ENCODE data around the gene MAGI2. TPM values are rescaled to one million over a fixed set of nuclear protein-coding genes. Genes with fewer than 3 reads are reported as not detected.

Gene MAGI2
- total RNA-seq, 1 experiment from 2014 or later: 14.3 TPM

DNA sequence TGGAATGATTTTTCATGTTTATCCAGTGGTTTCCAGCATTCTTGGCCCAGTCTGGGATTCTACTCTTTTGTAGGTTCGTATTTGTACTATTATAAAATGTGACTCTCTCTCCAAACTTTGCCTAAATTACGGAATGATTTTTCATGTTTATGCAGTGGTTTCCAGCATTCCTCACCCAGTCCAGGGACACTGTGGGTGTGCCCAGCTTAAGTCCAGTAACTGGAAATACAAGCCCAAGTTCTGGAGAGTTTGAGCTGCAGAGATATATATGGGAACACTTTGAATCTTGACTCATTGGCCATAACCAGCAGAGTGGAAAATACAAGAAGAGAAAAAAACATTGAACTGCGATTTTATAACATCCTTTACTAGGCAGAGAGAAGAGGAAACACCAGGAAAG lies 5.9 kb upstream of the MAGI2 start:
- H3K27ac Mint-ChIP-seq: no peak overlapping the region
- no peak overlapping the region for H3K9ac ChIP-seq (ENCODE audit: extremely low read depth, insufficient read length, low read length)
- H4K91ac ChIP-seq (ENCODE audit: insufficient read length, low read depth, low read length): no peak overlapping the region
- H3K36me3 Mint-ChIP-seq (ENCODE audit: insufficient read depth in 1 of 3, low read depth in 3 of 3): no peaks in the 10 kb centered on the region
- H3K27ac ChIP-seq (ENCODE audit: insufficient read length, low read depth, low read length): no peak overlapping the region
- H2BK120ac ChIP-seq (ENCODE audit: low read depth, low read length, poor library complexity, severe bottlenecking): no peak overlapping the region
- no peak overlapping the region for H2BK15ac ChIP-seq (ENCODE audit: low read depth, low read length)
- H2BK12ac ChIP-seq (ENCODE audit: insufficient read length, low read depth, low read length): no peak overlapping the region
- peaks cover 11% of the 10 kb centered on the region; the same call in 1 of the 2 replicates for H3K27me3 ChIP-seq (ENCODE audit: insufficient read depth, low read length)
- no peak overlapping the region for H3K14ac ChIP-seq (ENCODE audit: insufficient read depth, low read length)
- H2AK5ac ChIP-seq (ENCODE audit: insufficient read length, low read length): no peak overlapping the region
- H4K20me1 ChIP-seq (ENCODE audit: control insufficient read depth, insufficient read depth, insufficient read length): no peaks in the 10 kb centered on the region
- no peaks in the 10 kb centered on the region for H3K79me1 ChIP-seq (ENCODE audit: insufficient read depth, low read depth, low read length, poor library complexity, severe bottlenecking)
- no peak overlapping the region for H2BK5ac ChIP-seq (ENCODE audit: insufficient read length, low read length)
- H3K4me1 Mint-ChIP-seq: peaks cover 0 to 6% of the 10 kb centered on the region in 2 experiments; a peak in 3 of 4 replicates
- no peaks in the 10 kb centered on the region for H3K9me3 ChIP-seq (ENCODE audit: control insufficient read depth, low read depth, low read length)
- no peak overlapping the region for H3K4me2 ChIP-seq (ENCODE audit: insufficient read depth, insufficient read length, low read length)
- no peak overlapping the region for H3K23ac ChIP-seq (ENCODE audit: insufficient read length, low read depth, low read length)
- H3K9me3 Mint-ChIP-seq: no peaks in the 10 kb centered on the region
- no peaks in the 10 kb centered on the region for H3K4me1 ChIP-seq (ENCODE audit: insufficient read depth, low read length)
- H2BK20ac ChIP-seq (ENCODE audit: low read depth, low read length, poor library complexity, severe bottlenecking): no peak overlapping the region
- H3K18ac ChIP-seq (ENCODE audit: insufficient read length, low read depth, low read length): no peak overlapping the region
- no peak overlapping the region for H3K4ac ChIP-seq (ENCODE audit: low read depth, low read length)
- no peak overlapping the region for H3K56ac ChIP-seq (ENCODE audit: insufficient read length, low read depth, low read length)
- H3K27me3 Mint-ChIP-seq (ENCODE audit: low read depth): peaks cover 40% of the 10 kb centered on the region
- WGBS (ENCODE audit: extremely low coverage, insufficient read length, low lambda C conversion rate): no CpG with 5 or more reads among the region's 3 CpGs
- H4K5ac ChIP-seq (ENCODE audit: insufficient read length, low read depth, low read length): no peak overlapping the region
- H4K8ac ChIP-seq (replicated peaks; ENCODE audit: insufficient read length, low read depth, low read length): no peak overlapping the region
- TF ChIP-seq, protein P1, sequence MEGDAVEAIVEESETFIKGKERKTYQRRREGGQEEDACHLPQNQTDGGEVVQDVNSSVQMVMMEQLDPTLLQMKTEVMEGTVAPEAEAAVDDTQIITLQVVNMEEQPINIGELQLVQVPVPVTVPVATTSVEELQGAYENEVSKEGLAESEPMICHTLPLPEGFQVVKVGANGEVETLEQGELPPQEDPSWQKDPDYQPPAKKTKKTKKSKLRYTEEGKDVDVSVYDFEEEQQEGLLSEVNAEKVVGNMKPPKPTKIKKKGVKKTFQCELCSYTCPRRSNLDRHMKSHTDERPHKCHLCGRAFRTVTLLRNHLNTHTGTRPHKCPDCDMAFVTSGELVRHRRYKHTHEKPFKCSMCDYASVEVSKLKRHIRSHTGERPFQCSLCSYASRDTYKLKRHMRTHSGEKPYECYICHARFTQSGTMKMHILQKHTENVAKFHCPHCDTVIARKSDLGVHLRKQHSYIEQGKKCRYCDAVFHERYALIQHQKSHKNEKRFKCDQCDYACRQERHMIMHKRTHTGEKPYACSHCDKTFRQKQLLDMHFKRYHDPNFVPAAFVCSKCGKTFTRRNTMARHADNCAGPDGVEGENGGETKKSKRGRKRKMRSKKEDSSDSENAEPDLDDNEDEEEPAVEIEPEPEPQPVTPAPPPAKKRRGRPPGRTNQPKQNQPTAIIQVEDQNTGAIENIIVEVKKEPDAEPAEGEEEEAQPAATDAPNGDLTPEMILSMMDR (conservative IDR thresholded peaks at IDR 0.05): no peak
- no peak overlapping the region for H2AFZ ChIP-seq (ENCODE audit: low read length)
- no peak for DNase-seq
- H3K79me2 ChIP-seq (ENCODE audit: insufficient read depth, low read length): no peaks in the 10 kb centered on the region
- no peaks in the 10 kb centered on the region for H3K23me2 ChIP-seq (ENCODE audit: insufficient read length, low read depth, low read length, poor library complexity, severe bottlenecking)
- H3T11ph ChIP-seq (ENCODE audit: low read length): no peak overlapping the region
- H3K4me3 Mint-ChIP-seq: no peak overlapping the region
